ENCODE data around the gene LMBR1L.
"Not testable (repeated sequence)": the region's sequence is repeated elsewhere in the genome, so short reads cannot be mapped to it uniquely, and the experiment has no call there.

LMBR1L gene, protein sequence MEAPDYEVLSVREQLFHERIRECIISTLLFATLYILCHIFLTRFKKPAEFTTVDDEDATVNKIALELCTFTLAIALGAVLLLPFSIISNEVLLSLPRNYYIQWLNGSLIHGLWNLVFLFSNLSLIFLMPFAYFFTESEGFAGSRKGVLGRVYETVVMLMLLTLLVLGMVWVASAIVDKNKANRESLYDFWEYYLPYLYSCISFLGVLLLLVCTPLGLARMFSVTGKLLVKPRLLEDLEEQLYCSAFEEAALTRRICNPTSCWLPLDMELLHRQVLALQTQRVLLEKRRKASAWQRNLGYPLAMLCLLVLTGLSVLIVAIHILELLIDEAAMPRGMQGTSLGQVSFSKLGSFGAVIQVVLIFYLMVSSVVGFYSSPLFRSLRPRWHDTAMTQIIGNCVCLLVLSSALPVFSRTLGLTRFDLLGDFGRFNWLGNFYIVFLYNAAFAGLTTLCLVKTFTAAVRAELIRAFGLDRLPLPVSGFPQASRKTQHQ

DNA sequence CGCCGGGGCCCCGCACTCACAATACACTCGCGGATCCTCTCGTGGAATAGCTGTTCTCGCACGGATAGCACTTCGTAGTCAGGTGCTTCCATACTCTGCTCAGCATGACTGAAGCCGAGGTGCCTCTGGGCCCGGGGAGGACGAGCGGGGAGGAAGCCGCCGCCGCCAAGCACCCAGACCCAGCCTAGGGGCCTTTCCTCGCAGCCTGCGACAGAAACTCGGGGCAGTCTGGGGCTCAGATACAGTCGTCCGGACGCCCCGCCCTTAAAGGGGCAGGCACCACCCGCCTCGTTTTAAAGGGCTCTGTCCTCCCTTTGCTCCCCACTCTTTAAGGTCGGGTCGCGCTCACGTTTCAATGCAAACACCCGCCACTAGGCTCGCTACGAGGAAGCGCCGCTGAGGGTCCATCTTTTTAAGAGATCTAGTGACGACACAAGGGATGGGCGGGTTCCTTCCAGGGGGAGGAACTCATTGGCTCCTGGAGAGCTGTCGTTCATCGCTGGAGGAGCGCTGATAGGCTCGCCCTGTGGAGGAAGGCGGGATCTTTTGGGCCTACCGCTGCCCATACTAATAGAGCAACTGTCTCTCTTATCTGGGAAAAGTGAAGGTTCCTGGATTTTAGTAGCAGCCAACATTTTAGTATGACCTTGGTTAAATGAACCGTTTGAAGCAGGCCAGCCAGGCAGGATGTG lies at the start of gene LMBR1L:
Gene LMBR1L (minus strand): TSS at position 384 of the 692 bp plus-strand sequence. CDS start 292 bp downstream, at position 92.
- peak; percentile 92 for DNase-seq

DNA sequence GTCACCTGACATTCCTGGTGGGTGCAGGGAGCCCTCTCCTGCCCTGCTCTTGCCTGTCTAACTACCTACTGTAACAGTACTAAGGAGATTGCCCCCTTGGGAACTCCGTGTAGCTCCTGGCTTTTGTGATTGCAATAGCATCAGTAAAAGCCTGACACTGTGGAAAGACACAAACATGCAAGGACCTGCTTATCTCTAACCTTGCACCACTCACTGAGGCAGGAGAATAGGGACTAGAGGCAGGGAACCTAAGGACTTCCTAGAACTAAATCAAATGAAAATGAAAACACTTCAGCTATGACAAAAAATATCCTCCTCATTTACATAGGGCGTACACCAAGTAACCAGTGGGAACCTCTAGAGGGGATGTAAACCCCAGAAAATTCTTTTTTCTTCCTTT lies 49.8 kb upstream of the LMBR1L start:
- no peak for DNase-seq

DNA sequence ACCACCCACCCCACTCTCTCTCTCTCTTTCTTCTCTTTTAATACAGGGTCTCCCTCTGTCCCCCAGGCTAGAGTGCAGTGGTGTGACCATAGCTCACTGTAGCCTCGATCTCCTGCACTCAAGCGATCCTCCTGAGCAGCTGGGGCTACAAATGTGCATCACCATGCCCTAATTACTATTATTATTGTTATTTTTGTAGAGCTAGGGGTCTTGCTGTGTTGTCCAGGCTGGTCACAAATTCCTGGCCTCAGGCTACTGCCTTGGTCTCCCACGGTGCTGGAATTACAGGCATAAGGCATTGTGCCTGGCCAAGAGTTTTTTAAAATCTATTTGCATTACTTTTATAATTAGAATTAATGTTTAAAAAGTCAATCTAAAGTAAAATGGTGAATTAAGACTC lies 43.6 kb upstream of the LMBR1L start:
- DNase-seq = no peak

DNA sequence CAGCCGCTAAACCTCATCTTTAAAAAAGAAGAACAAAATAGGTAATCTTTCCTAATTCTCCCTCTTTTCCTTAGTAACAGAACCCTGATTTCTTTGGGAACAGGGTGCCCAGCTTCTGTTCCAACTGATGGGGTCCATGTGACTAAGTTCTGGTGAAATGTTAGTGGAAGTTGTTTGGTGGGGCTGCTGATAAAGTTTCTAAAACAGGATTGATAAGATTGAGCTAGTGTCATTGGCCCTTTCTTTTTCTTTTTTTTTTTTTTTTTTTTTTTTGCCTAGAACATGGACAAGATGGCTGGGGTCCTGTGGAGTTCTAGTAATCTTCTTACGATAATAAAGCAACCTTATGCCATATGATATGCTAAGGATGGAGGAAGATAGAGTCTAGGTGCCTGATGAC lies 36.7 kb upstream of the LMBR1L start:
- no peak for DNase-seq

DNA sequence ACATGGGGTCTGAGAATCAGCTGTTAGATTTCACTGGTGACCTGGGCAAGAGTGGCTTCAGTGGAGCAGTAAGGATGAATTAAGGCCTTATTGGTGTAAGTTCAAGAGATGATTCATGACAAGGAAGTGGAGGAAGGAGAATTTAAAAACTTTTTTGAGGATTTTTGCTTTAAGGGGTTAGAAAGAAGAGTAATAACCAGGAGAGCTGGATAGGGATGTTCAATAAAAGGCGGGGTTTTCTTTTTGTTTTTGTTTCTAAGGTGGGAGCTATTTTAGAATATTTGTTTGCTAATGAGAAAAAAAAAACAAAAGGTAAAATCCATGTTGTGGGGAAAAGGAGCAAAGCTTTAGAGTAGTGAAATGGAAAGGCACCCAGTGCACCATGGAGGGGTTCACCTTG lies 35.8 kb upstream of the LMBR1L start:
- DNase-seq = no peak

DNA sequence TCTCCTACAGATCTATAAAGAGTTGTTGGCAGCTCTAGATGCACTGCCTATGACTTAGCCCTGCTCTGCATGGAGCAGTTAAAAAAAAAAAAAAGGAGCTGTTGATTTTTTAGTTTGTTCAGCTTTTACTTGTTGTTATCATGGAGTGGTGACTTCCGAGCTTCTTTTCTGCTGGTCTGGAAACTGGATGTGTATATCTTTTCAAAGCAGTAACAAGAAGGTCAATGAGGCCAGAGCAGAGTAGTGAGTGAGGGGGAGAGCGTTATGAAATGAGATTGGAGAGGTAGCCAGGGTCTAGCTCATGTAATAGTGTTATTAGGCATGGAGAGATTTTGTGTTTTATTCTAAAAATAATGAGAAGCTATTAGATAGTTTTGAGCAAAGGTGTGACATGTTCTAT lies 33.7 kb upstream of the LMBR1L start:
- DNase-seq = no peak

DNA sequence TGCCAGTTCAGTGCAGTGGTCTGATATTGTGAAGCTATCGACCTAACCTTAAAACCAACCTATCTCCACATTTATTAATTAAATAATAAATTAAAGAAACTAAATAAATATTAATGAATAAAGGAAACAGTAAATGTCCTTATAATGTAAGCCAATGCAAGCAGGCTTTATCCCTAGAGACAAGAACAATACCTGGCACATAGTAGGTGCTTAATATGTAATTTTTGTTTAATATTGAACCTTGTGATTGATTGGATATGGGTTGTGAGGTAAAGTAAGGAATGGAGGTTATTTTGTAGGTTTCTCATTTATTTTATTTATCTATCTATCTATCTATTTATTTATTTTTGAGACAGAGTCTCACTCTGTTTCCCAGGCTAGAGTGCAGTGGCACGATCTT lies 28.4 kb upstream of the LMBR1L start:
- no peak for DNase-seq

DNA sequence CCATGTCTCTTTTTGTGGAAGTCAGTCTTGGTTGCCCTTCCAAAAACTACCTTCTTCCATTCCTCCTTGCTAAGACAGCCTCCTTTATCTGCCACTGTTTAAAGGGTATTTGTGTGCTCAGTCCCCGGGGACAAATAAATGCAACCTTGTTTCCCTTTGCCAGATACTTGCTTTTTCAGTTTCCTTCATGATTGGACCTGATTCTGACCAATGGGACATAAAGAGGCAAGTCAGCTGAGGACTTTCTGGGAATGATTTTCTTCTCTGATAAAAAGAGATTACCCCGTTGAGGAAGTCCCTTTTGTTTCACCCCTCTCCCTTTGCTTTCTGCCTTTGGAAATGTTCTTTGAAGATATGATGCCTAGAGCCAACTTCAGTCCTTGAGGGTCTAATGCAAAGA lies 27.9 kb upstream of the LMBR1L start:
- no peak for DNase-seq

DNA sequence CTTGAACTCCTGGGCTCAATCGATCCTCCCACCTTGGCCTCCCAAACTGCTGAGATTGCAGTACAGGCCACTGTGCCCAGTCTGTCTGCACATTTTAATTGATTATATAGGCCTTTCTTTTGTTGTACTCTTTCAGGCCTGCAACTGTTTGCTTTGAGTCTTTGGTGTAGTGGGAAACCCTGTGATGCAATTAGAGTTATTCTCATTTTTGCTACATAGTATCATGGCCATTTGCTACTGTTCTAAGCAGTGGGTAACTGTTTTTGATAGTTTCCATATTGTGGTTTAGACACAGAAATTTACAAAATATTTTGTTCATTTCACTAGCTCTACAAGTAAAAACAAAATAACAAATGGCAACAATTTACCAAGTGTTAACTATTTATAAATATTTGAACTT lies 26.8 kb upstream of the LMBR1L start:
- DNase-seq = no peak

DNA sequence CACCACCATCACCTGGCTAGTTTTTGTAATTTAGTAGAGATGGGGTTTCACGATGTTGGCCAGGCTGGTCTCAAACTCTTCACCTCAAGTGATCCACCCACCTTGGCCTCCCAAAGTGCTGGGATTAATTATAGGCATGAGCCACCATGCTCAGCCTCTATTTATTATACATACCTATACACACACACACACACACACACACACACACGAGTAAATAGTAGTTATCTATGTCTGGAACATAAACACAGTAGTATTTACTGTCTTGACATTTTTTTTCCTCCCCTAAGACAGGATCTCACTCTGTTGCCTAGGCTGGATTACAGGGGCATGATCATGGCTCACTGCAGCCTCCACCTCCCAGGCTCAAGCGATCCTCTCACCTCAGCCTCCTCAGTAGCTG lies 26.4 kb upstream of the LMBR1L start:
- not testable (repeated sequence) for DNase-seq

DNA sequence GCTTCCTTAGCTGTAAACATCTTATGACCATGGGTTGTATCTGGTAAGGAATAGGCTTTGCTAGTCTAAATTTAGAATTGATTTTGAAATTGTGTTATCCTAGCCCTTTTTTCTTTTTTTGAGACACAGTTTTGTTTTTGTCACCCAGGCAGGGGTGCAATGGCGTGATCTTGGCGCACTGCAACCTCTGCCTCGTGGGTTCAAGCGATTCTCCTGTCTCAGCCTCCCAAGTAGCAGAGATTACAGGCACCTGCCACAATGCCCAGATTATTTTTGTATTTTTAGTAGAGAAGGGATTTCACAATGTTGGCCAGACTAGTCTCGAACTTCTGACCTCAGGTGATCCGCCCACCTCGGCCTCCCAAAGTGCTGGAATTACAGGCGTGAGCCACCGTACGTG lies 22.9 kb upstream of the LMBR1L start:
- DNase-seq = no peak

DNA sequence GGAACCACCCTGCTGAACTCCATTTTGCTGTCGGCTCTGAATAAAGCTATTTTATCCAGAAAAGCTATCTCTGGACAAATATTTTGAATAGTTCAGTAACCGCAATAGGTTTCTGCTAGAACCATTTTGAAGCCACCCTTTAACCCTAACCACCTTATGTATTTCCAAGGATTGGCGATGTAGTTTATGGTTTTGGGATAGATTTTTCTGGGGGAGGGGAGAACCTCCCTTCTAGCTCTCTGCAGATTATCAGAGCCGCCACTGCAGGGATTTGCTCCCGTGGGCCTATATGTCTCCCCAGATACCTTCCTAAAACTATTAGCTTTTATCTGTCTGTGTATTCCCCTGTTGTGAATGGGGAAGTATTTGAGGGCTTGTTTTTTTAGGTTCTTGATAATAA lies 22.4 kb upstream of the LMBR1L start:
- no peak for DNase-seq

DNA sequence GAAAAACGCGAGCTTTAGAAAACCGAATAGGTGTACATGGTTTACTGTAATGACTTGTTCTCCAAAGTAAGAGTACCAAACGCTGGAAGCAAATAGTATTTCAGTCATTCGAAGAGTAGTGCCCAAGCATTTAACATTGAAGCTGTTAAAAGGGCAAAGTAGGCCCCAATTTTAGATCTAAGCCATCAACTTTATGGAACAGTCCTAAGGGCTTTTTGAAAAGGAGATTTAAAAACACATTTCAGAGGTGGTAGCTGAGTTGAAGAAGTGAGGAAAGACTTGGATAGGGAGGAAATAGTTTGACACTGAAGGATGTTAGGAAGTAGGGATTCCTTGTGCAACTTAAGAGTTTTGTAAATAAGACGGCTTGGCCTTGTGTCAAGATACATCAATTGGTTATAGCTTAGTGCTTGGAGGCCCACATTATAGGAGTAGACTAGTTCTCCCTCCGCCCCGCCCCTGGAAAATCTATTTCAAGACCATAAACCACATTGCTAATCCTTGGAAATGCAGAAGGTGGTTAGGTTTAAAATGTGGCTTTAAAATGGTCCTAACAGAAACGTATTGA lies 21.3 kb upstream of the LMBR1L start:
- peak; percentile 63 for DNase-seq

DNA sequence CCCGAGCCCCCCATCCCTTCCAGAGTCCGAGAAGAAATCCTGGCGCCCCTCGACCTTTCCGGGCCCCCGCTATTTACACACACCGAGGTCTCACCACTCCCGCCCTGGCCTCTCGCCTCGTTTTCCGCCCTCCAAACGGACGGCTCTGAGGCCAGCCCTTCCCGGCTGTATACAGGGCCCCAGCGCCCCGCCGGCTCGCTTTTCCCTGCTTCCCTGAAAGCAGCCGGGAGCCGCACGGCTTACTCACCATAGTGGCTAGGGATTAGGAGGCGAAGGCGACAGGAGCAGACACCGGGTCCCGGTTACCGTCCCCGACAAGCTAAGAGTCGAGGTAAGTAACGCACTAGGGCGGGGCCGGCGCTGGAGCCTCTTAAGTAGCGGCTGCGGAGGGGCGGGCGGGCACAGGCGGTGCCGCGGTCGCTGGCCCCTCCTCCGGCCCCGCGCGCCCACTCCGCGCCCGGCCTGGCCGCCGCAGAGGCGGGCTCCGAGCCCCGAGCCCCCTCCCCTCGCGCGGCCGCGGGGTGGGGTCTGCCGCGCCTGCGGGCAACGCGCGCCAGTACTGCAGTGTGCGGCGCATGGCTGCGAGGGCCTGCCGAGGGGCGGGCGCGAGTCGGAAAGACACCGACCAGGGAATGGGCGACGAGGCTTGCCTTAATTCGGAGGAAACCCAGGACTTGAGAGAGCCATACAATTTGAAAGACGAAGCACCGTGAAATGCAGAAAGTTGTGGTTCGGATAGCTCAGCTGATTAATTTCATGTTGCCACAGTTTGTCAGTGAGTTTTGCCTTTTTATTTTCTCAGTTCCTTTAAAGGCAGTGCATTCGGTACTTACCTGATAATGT lies 20.6 kb upstream of the LMBR1L start, which contains the start of gene TUBA1B:
Gene TUBA1B (minus strand): TSS at position 345 of the 843 bp plus-strand sequence. CDS start 95 bp downstream, at position 250.
- peak; percentile 65 for DNase-seq

DNA sequence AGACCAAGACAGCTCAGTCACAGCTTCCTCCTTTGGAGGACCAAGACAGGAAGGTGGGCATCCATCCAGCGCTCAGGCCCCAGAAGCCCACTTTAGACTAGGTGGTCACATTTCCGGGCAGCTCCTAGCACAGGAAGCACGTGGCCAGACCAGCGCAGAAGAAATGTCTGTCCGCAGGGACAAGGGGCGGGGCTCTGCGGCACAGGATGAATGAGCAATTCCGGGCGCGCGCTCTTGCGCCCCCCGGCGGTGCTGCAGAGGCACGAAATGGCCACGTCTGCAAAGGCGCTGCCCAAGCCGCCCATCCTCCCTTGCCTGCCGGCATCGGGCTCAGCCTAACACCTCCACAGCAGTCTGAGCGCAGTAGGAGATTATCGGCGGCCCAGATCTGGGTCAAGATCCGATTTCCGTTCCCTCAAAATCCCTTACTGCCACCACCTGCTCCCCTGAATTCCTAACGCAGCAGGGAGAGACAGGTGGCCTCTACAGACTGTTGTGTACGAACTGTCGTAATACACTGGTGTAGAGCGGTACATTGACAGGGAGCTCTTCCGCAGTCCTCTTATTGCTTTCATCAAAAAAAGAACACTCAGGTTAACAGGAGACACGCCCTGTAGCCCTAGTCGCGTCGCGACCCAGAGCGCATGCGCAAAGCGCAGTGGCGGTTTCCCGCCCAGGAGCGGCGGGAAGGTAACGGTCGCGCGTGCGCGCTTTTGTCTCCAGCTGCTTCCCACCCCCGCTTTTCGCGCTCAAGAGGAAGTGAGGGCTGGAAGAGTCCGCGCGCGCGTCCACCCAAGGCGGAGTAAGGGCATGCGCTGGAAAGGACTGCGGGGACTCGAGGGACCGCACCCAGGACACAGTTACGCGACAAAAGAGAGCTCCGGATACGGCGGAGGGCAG lies 19.8 kb upstream of the LMBR1L start:
- peak; percentile 85 for DNase-seq

DNA sequence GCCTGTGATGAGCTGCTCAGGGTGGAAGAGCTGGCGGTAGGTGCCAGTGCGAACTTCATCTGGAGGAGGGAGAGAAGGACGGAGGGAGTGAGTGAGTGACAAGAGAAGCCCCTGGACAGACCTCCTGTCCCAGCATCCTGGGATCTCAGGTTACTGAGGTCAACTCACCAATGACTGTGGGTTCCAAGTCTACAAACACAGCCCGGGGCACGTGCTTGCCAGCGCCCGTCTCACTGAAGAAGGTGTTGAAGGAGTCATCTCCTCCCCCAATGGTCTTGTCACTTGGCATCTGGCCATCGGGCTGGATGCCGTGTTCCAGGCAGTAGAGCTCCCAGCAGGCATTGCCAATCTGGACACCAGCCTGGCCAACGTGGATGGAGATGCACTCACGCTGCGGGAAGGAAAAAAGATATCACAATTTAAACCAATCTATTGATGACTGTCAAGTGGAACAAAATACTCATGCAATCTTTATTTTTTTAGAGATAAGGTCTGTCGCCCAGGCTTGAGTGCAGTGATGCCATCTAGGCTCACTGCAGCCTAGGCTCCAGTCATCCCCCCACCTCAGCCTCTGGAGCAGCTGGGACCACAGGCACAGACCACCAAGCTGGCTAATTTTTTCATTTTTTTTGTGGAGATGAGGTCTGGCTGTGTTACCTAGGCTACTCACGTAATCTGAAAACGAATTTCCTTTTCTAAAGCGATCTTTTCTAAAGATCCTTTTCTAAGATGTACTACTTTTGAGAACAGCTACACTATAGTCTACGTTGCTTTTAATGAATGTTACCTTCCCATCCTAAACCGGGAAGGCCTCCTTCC lies 18.9 kb upstream of the LMBR1L start:
- DNase-seq = no peak

DNA sequence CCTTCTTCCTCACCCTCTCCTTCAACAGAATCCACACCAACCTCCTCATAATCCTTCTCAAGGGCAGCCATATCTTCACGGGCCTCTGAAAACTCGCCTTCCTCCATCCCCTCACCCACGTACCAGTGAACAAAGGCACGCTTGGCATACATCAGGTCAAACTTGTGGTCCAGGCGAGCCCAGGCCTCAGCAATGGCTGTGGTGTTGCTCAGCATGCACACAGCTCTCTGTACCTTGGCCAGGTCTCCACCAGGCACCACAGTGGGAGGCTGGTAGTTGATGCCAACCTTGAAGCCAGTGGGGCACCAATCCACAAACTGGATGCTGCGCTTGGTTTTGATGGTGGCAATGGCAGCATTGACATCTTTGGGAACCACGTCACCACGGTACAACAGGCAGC lies 17.3 kb upstream of the LMBR1L start:
- DNase-seq = not testable (repeated sequence)

DNA sequence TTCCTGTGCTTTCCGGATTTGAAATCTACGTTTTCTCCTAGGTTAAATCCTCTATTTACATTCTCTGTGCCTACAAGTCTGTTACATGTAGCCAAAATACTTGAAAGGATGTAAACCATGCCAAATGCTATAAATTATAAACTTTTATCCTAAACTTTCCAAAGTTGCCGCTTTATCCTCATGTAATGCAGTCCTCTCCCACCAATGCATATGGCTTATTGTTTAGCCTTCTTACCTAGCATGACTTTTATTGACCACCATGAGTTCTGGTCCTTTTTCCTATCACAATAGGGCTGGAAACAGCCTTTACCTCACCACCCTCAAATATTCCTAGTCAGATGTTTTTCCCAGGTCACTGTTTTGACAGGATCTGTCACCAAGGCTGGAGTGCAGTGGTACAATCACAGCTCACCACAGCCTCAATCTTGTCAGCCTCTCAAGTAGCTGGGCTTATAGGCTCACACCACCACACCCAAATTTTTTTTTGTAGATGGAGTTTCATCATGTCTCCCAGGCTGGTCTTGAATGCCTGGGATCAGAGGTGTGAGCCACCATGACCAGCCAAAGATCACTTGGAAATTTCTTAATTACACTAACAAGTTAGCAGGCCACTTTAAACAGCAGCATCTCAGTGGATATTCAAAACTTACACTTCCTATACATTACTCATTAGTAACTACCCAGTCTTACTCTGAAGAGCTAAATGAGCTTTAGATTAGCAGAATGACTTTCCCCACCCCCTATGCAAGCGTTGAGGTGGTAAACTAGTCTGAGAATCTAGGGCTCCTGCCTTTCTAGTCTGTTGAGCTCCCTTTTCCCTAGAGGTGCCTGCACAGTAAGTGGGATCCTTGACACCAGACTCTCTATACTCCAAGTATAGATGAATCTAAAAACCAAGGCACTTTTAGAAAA lies 16.5 kb upstream of the LMBR1L start:
- no peak for DNase-seq

DNA sequence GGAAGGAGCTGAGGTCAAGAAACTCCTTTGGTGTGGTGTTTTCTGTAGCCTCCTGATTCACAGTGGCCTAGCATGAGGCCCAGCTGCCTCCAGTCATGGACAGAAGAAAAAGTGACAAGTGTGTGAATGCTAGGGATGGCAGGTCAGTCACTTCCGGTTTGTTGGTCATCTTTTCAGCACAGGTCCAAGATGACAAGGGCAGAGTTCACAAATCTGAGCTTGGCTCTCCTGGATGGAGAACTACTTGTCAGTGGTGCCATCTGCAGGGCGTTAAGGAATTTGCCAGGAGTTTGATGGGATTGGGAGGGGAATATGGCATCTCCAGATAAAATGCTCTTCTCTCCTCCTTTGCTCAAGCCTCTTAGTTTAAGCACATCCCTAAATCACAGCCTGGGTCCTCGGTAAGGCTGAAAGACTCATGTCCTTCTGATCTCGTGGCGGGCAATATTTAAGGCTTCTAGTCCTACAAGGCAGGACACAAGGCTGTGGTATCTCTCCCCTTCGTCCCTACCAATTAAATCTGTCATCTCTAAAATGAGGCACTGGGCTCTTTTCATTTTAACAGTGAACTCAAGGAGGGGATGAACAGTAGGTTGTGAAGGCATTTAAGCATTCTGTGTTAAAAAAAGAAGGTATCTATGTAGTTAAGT lies 10.5 kb upstream of the LMBR1L start:
- peak; percentile 7 for DNase-seq

All from NCI-H2227 treated with DMSO at 0.1 percent for 48 hours (cell line).